Common myeloid progenitor, CD34-positive (primary cell): ENCODE results near the gene F8. TPM values are rescaled to one million over a fixed set of nuclear protein-coding genes. Genes with fewer than 3 reads are reported as not detected.

Experiments used
- CTCF ChIA-PET: fragments of 350-600 bp; sonication (Branson Sonifier 250); formaldehyde crosslinking; loops from one replicate; lab custom pipeline; 2021; ENCODE audit warnings: antibody characterized with exemption; lab: Charles Lee
- POLR2A ChIA-PET: fragments of 350-600 bp; sonication (Branson Sonifier 250); formaldehyde crosslinking; loops from one replicate; lab custom pipeline; 2021; ENCODE audit warnings: antibody characterized with exemption; lab: Charles Lee
- DNase-seq, 3 donors: peaks; one replicate each; pipeline versions ENCODE4 v3.0.0 to v3.0.0-alpha.2; 2013
- H3K27ac ChIP-seq, 2 experiments: 1 replicate in 1 of 2; 2 replicates in 1 of 2; pipeline ENCODE4 v1.7.0; 2013; ENCODE audit warnings: inconsistent platforms in 2 of 2, low read length in 2 of 2, mild to moderate bottlenecking in 2 of 2, low read depth in 1 of 2, moderate library complexity in 1 of 2; ENCODE audit not compliant: severe bottlenecking in 2 of 2, insufficient read depth in 1 of 2, poor library complexity in 1 of 2
- H3K27me3 ChIP-seq, 5 experiments: replicated peaks in 2 of 5; 1 replicate in 3 of 5; 2 replicates in 2 of 5; pipeline versions ENCODE4 v1.6.1 to v1.7.0; 2013; ENCODE audit warnings: low read length in 4 of 5, mild to moderate bottlenecking in 2 of 5, moderate library complexity in 2 of 5, inconsistent platforms in 1 of 5; ENCODE audit not compliant: insufficient read depth in 5 of 5, control insufficient read depth in 4 of 5
- H3K36me3 ChIP-seq, 4 experiments: 1 replicate in 2 of 4; 2 replicates in 2 of 4; pipeline versions ENCODE4 v1.6.1 to v1.7.0; 2013; ENCODE audit warnings: low read length in 3 of 4, control low read depth in 1 of 4, mild to moderate bottlenecking in 1 of 4; ENCODE audit not compliant: control insufficient read depth in 4 of 4, insufficient read depth in 4 of 4
- H3K4me1 ChIP-seq, 4 experiments: 1 replicate in 3 of 4; 2 replicates in 1 of 4; pipeline versions ENCODE4 v1.6.1 to v1.7.1; 2013; ENCODE audit warnings: low read length in 3 of 4, mild to moderate bottlenecking in 3 of 4, control low read depth in 1 of 4, inconsistent platforms in 1 of 4, moderate library complexity in 1 of 4; ENCODE audit not compliant: control insufficient read depth in 4 of 4, insufficient read depth in 4 of 4; ENCODE audit errors: control extremely low read depth in 1 of 4
- H3K4me3 ChIP-seq, 7 experiments: 1 replicate in 4 of 7; 2 replicates in 3 of 7; pipeline versions ENCODE4 v1.5.1 to v1.7.0; 2013; ENCODE audit warnings: mild to moderate bottlenecking in 7 of 7, low read length in 6 of 7, moderate library complexity in 6 of 7, inconsistent platforms in 2 of 7, low read depth in 2 of 7, control low read depth in 1 of 7; ENCODE audit not compliant: insufficient read depth in 4 of 7, control insufficient read depth in 1 of 7; ENCODE audit errors: extremely low read depth in 1 of 7
- H3K9me3 ChIP-seq, 5 experiments: 1 replicate in 4 of 5; 2 replicates in 1 of 5; pipeline versions ENCODE4 v1.6.1 to v1.7.1; 2013; ENCODE audit warnings: low read length in 4 of 5, mild to moderate bottlenecking in 2 of 5, inconsistent platforms in 1 of 5, low read depth in 1 of 5, moderate library complexity in 1 of 5; ENCODE audit not compliant: control insufficient read depth in 4 of 5, insufficient read depth in 2 of 5; ENCODE audit errors: control extremely low read depth in 1 of 5
- WGBS: methylation state at CpG from one replicate; pipeline ENCODE4 v1.1.5; 2013; ENCODE audit not compliant: insufficient coverage; 5-methylcytosine and 5-hydroxymethylcytosine counted together
- polyA plus RNA-seq: library from polyadenylated mRNA; unstranded; fragments of 120-200 nt; gene quantifications from one replicate; pipeline ENCODE4 v1.2.1, GENCODE V29; 2013

The F8 gene
- polyA plus RNA-seq = 2.5 TPM

DNA sequence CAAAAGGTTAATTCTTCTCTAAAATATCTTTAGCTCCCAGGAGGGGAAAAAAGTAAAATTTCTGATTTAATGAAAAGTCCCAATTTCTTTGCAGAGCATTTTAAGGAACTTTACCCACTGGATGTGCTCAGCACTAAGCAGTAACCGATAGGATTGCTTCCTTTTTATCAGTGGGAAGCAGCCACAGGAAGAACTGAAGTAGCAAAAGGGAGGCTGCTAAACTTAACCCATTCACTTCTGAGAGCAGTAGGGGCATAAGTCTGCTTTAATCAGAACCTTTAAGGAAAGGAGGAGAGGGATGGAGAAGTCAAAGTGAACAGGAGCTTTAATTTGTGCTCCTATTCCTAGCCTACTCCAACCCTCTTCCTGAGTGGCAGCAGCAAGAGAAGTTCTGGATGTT, at the start of gene F8:
Gene F8, minus strand, starts transcription at position 139 of the 400 bp plus-strand sequence. CDS start 171 bp downstream, outside the sequence.
- no peaks in the 10 kb centered on the region for H3K27me3 ChIP-seq
- POLR2A ChIA-PET = no interaction called here
- H3K27ac ChIP-seq = no peak within 1 kb of the TSS
- CTCF ChIA-PET = interaction anchor here (1.2 kb wide), 1 partner anchor 37 kb away, joined by 3 read pairs; no protein-coding TSS in a partner anchor
- DNase-seq = peak in 2 of 3 donors; percentile 9 to 36
- 0% methylated on average over 1 of the region's 1 CpG for WGBS
- H3K4me3 ChIP-seq = no peak within 1 kb of the TSS
- peaks cover 0 to 3% (median 0%) of the 10 kb centered on the region in 5 experiments for H3K9me3 ChIP-seq
- H3K4me1 ChIP-seq = peaks cover 0 to 13% (median 6%) of the 10 kb centered on the region in 4 experiments
- no peaks in the 10 kb centered on the region for H3K36me3 ChIP-seq

DNA sequence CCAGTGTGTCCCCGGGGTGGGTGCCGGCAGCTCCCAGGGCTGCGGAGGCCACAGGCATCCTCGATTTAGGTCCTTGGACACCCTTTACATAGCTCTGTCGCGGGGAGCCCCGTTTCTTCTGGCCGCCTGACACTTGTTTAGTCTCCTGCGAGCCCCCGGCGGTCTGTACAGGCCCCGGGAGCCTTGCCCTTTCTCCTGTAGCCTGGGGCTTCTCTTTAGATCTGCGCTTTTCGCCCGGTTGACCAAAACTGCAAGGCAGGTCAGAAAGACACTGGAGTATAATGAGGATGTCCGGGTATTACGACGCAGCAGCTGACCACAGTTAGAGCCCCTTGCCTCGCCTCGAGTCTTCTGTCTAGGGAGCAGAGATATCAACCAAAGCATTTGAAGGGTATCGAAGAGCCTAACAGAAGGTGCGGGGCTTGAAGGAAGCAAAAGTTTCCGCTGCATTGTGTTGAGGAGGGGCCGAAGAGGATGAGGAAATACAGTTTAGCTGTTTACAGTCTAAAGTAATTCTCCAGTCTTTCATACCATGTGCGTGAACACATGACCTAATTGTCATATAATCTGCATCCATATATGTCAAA, 49.3 kb upstream of the F8 start:
- peak in 2 of 3 donors; percentile 41 to 53 for DNase-seq
- POLR2A ChIA-PET = interaction anchor here (0.6 kb wide), 1 partner anchor 1986 kb away, joined by 3 read pairs; no protein-coding TSS in a partner anchor
- no peaks in the 10 kb centered on the region for H3K9me3 ChIP-seq
- peak overlapping the region; percentile 41 to 86 (median 74) for H3K4me3 ChIP-seq
- WGBS = 39% methylated on average over 21 of the region's 25 CpGs
- H3K36me3 ChIP-seq = peaks cover 0 to 24% (median 11%) of the 10 kb centered on the region in 4 experiments
- CTCF ChIA-PET = no interaction called here
- peaks cover 8 to 18% (median 13%) of the 10 kb centered on the region in 4 experiments for H3K4me1 ChIP-seq
- H3K27ac ChIP-seq = peak overlapping the region; percentile 56 to 83
- no peaks in the 10 kb centered on the region for H3K27me3 ChIP-seq

DNA sequence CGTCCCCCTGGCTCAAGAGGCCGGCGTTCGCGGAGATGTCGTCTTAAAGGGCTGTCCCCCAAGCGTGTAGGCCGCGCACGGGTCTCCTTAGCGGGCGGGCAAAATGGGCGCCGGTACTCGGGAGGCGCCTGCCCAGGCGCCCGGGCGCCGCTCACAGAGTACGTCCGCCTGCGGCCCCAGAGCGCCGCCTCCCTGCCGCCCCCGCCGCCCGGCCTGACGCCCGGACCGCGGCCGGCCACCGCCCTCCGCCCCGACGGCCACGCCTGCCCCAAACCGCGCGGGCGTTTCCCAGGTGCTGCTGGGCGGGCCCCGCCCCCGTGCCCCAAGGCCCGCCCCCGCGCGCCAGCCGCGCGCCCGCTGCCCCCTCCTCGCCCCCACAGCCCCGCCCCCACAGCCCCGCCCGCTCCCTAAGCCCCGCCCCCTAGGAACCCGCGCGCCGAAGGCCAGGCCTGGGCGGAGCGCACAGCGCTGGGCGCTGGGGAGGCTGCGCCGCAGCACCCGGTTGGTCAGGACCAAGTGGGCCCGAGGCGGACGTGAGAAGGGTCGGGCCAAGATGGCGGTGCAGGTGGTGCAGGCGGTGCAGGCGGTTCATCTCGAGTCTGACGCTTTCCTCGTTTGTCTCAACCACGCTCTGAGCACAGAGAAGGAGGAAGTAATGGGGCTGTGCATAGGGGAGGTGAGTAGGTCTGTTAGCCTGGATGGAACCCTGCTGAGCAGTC, 48.6 kb upstream of the F8 start, which contains the start of the genes BRCC3, CMC4 and MTCP1:
Gene BRCC3, plus strand, starts transcription at position 534 of the 719 bp plus-strand sequence. Its CDS starts 20 bp downstream, at position 554.
Gene CMC4, minus strand, starts transcription at position 162 of the 719 bp plus-strand sequence. CDS start 7,113 bp downstream, outside the sequence.
Gene MTCP1, minus strand, starts transcription at position 162 of the 719 bp plus-strand sequence. CDS start 5,126 bp downstream, outside the sequence.
- DNase-seq = peak; percentile 56 to 83 (median 78)
- H3K4me3 ChIP-seq = peak within 1 kb of the TSS; percentile 42 to 86 (median 76)
- H3K27ac ChIP-seq = peak within 1 kb of the TSS; percentile 56 to 86
- CTCF ChIA-PET = no interaction called here
- H3K4me1 ChIP-seq = peaks cover 8 to 18% (median 13%) of the 10 kb centered on the region in 4 experiments
- POLR2A ChIA-PET = interaction anchor here (0.6 kb wide), 1 partner anchor 1985 kb away, joined by 3 read pairs; no protein-coding TSS in a partner anchor
- WGBS = 31% methylated on average over 58 of the region's 81 CpGs
- H3K27me3 ChIP-seq = no peaks in the 10 kb centered on the region
- H3K9me3 ChIP-seq = no peaks in the 10 kb centered on the region
- H3K36me3 ChIP-seq = peaks cover 0 to 21% (median 9%) of the 10 kb centered on the region in 4 experiments

DNA sequence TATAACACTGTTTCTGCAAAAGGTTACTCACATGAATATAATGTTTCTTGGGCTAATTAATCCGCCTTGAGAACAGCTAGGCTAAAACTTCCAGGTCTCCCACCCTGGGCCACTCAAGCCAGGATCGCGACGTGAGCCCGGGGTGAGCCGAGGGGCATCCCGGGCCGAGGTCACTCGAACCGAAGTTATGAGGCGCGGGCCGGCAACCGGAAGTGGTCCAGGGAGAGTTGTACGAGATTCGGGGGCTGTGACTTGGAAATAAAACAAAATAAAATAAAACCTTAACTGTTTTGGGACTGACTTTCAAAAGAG, 48.1 kb upstream of the F8 start:
- H3K4me3 ChIP-seq = peak overlapping the region; percentile 42 to 85 (median 75)
- H3K27ac ChIP-seq = peak overlapping the region; percentile 52 to 86
- peaks cover 0 to 19% (median 6%) of the 10 kb centered on the region in 4 experiments for H3K36me3 ChIP-seq
- H3K4me1 ChIP-seq = peaks cover 8 to 18% (median 13%) of the 10 kb centered on the region in 4 experiments
- ChIA-PET CTCF (no interaction called here), POLR2A (no interaction called here)
- 60% methylated on average over 2 of the region's 16 CpGs for WGBS
- DNase-seq = no peak
- H3K9me3 ChIP-seq = no peaks in the 10 kb centered on the region
- H3K27me3 ChIP-seq = no peaks in the 10 kb centered on the region

DNA sequence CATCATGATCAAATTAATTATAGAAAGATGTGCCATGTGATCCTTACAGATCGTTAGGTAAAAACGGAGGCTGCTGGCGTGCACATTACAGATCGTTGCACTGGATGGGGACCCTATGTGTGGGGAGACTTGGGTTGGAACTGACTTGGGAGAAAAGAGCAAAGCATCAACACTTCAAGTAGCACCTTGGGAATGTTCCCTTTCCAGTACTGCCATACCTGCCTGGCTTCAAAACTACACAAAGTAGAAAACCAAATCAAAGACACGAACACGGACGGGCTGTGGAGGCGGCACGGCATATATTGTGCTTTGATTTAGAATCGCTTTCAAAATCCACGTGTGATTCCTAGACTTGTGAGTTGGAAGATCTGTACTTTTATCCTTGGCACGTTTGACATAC, 47.5 kb upstream of the F8 start:
- peaks cover 0 to 14% (median 5%) of the 10 kb centered on the region in 4 experiments for H3K36me3 ChIP-seq
- POLR2A ChIA-PET = no interaction called here
- no peaks in the 10 kb centered on the region for H3K9me3 ChIP-seq
- peak overlapping the region in 6 of 7 experiments; percentile 67 to 85 (median 76) for H3K4me3 ChIP-seq
- WGBS = 44% methylated on average over 8 of the region's 12 CpGs
- CTCF ChIA-PET = interaction anchor here (0.9 kb wide), 1 partner anchor 12 kb away, joined by 3 read pairs; no protein-coding TSS in a partner anchor
- DNase-seq = peak in 1 of 3 donors; percentile 15
- H3K27ac ChIP-seq = peak overlapping the region in 1 of 2 experiments; percentile 86
- H3K4me1 ChIP-seq = peaks cover 8 to 18% (median 13%) of the 10 kb centered on the region in 4 experiments
- no peaks in the 10 kb centered on the region for H3K27me3 ChIP-seq

DNA sequence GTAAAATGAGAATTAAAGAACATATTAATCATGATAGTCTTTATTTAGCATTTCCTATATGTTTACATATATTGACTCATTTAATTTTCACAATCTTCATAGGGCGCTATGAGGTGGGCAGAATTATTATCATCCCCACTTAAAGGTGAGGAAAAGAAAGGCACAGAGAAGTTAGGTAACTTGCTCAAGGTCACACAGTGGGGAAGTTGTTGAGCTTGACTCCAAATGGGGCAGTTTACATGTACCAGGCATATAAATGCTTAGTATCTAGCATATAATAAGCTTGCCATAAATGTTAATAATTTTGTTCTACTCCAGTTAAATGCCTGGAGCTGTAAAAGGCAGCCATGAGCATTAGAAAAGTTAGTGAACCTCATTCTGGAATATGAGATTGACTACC, 46.9 kb upstream of the F8 start:
- Histone ChIP-seq H3K9me3 (no peaks in the 10 kb centered on the region), H3K4me1 (peaks cover 8 to 18% (median 13%) of the 10 kb centered on the region in 4 experiments), H3K4me3 (peak overlapping the region in 4 of 7 experiments; percentile 67 to 85 (median 78)), H3K27me3 (no peaks in the 10 kb centered on the region), H3K27ac (no peak overlapping the region), H3K36me3 (peaks cover 0 to 14% (median 5%) of the 10 kb centered on the region in 4 experiments)
- no peak for DNase-seq
- ChIA-PET POLR2A (no interaction called here), CTCF (interaction anchor here (0.9 kb wide), 1 partner anchor 11 kb away, joined by 3 read pairs; no protein-coding TSS in a partner anchor)
- WGBS = no CpG with 5 or more reads among the region's 1 CpG
